ENCODE data around the gene TRPM4. TPM values are rescaled to one million over a fixed set of nuclear protein-coding genes. Genes with fewer than 3 reads are reported as not detected.

Gene TRPM4
- polyA plus RNA-seq, 3 donors from 2014 or later: 0.17 TPM; not detected in 2

- Mint-ChIP-seq H3K4me1 (peaks cover 37 to 40% of the 10 kb centered on the region in 2 donors), H3K4me3 (peak overlapping the region; percentile 81 to 89 (median 85)), H3K27ac (no peak overlapping the region), H3K36me3 (peaks cover 0 to 4% (median 0%) of the 10 kb centered on the region in 3 donors), H3K9me3 (peaks cover 0 to 3% (median 0%) of the 10 kb centered on the region in 6 donors), H3K27me3 (ENCODE audit: low read depth in 3 of 3) (peaks cover 7 to 26% (median 10%) of the 10 kb centered on the region in 3 donors)
- DNase-seq: no peak
These were observed 7.9 kb upstream of the TRPM4 start for GRCh38 chr19:49149652-49150105.

GRCh38 chr19:49150106-49150943, 7.3 kb upstream of the TRPM4 start:
- peak overlapping the region in 1 of 6 donors; percentile 20 for H3K27ac Mint-ChIP-seq
- H3K9me3 Mint-ChIP-seq: peaks cover 0 to 3% (median 0%) of the 10 kb centered on the region in 6 donors
- peaks cover 36 to 39% of the 10 kb centered on the region in 2 donors for H3K4me1 Mint-ChIP-seq
- H3K4me3 Mint-ChIP-seq: peak overlapping the region; percentile 81 to 89 (median 85)
- peak; percentile 45 to 52 (median 50) for DNase-seq
- H3K27me3 Mint-ChIP-seq (ENCODE audit: low read depth in 3 of 3): peaks cover 7 to 24% (median 10%) of the 10 kb centered on the region in 3 donors
- H3K36me3 Mint-ChIP-seq: peaks cover 0 to 4% (median 0%) of the 10 kb centered on the region in 3 donors

GRCh38 chr19:49150944-49151243, 6.7 kb upstream of the TRPM4 start:
- no peak for DNase-seq
- peaks cover 7 to 25% (median 10%) of the 10 kb centered on the region in 3 donors for H3K27me3 Mint-ChIP-seq (ENCODE audit: low read depth in 3 of 3)
- H3K4me3 Mint-ChIP-seq: peak overlapping the region; percentile 74 to 89 (median 85)
- H3K9me3 Mint-ChIP-seq: peaks cover 0 to 3% (median 0%) of the 10 kb centered on the region in 6 donors
- peaks cover 32 to 33% of the 10 kb centered on the region in 2 donors for H3K4me1 Mint-ChIP-seq
- H3K36me3 Mint-ChIP-seq: peaks cover 0 to 4% (median 0%) of the 10 kb centered on the region in 3 donors
- no peak overlapping the region for H3K27ac Mint-ChIP-seq

- Mint-ChIP-seq H3K9me3 (peaks cover 0 to 3% (median 0%) of the 10 kb centered on the region in 6 donors), H3K4me1 (peaks cover 29 to 31% of the 10 kb centered on the region in 2 donors), H3K36me3 (peaks cover 0 to 4% (median 0%) of the 10 kb centered on the region in 3 donors), H3K27me3 (ENCODE audit: low read depth in 3 of 3) (peaks cover 5 to 25% (median 10%) of the 10 kb centered on the region in 3 donors), H3K4me3 (peak overlapping the region; percentile 72 to 85 (median 80)), H3K27ac (peak overlapping the region in 1 of 6 donors; percentile 55)
- DNase-seq: peak in 2 of 3 donors; percentile 29 to 35
These were observed 6.1 kb upstream of the TRPM4 start for GRCh38 chr19:49151267-49152118.

GRCh38 chr19:49152119-49152550, 5.5 kb upstream of the TRPM4 start:
- Mint-ChIP-seq H3K4me3 (peak overlapping the region in 4 of 5 donors; percentile 10 to 35 (median 24)), H3K27ac (no peak overlapping the region), H3K9me3 (peaks cover 0 to 3% (median 0%) of the 10 kb centered on the region in 6 donors), H3K36me3 (peaks cover 0 to 4% (median 0%) of the 10 kb centered on the region in 3 donors), H3K27me3 (ENCODE audit: low read depth in 3 of 3) (peaks cover 6 to 25% (median 11%) of the 10 kb centered on the region in 3 donors), H3K4me1 (peaks cover 29 to 31% of the 10 kb centered on the region in 2 donors)
- DNase-seq: no peak

- Mint-ChIP-seq H3K27ac (no peak overlapping the region), H3K27me3 (ENCODE audit: low read depth in 3 of 3) (peaks cover 9 to 28% (median 14%) of the 10 kb centered on the region in 3 donors), H3K9me3 (peaks cover 0 to 3% (median 0%) of the 10 kb centered on the region in 6 donors), H3K36me3 (peaks cover 0 to 4% (median under 1%) of the 10 kb centered on the region in 3 donors), H3K4me3 (peak overlapping the region in 1 of 5 donors; percentile 33), H3K4me1 (peaks cover 31 to 33% of the 10 kb centered on the region in 2 donors)
- no peak for DNase-seq
These were observed 4.3 kb upstream of the TRPM4 start for GRCh38 chr19:49153167-49153809.

GRCh38 chr19:49154279-49154678, 3.3 kb upstream of the TRPM4 start:
- H3K4me1 Mint-ChIP-seq: peaks cover 25 to 27% of the 10 kb centered on the region in 2 donors
- H3K27me3 Mint-ChIP-seq (ENCODE audit: low read depth in 3 of 3): peaks cover 11 to 32% (median 13%) of the 10 kb centered on the region in 3 donors
- DNase-seq: no peak
- H3K9me3 Mint-ChIP-seq: peaks cover 0 to 3% (median 0%) of the 10 kb centered on the region in 6 donors
- H3K27ac Mint-ChIP-seq: no peak overlapping the region
- no peak overlapping the region for H3K4me3 Mint-ChIP-seq
- H3K36me3 Mint-ChIP-seq: peaks cover 0 to 4% (median 3%) of the 10 kb centered on the region in 3 donors

GRCh38 chr19:49155005-49155819, 2.4 kb upstream of the TRPM4 start, which contains the start of gene HRC:
Gene HRC, minus strand, starts transcription at chr19:49155396. Its CDS starts 159 bp downstream, at chr19:49155237.
- peaks cover 12 to 31% (median 13%) of the 10 kb centered on the region in 3 donors for H3K27me3 Mint-ChIP-seq (ENCODE audit: low read depth in 3 of 3)
- peaks cover 0 to 4% (median 3%) of the 10 kb centered on the region in 3 donors for H3K36me3 Mint-ChIP-seq
- no peak within 1 kb of the TSS for H3K4me3 Mint-ChIP-seq
- H3K4me1 Mint-ChIP-seq: peaks cover 16 to 18% of the 10 kb centered on the region in 2 donors
- DNase-seq: no peak
- peaks cover 0 to 3% (median 0%) of the 10 kb centered on the region in 6 donors for H3K9me3 Mint-ChIP-seq
- H3K27ac Mint-ChIP-seq: peak within 1 kb of the TSS in 1 of 6 donors; percentile 1

- Mint-ChIP-seq H3K27ac (no peak overlapping the region), H3K4me1 (peaks cover 13 to 16% of the 10 kb centered on the region in 2 donors), H3K9me3 (peaks cover 0 to 3% (median 0%) of the 10 kb centered on the region in 6 donors), H3K4me3 (no peak overlapping the region), H3K36me3 (peaks cover 0 to 4% (median 3%) of the 10 kb centered on the region in 3 donors), H3K27me3 (ENCODE audit: low read depth in 3 of 3) (peaks cover 12 to 31% (median 13%) of the 10 kb centered on the region in 3 donors)
- DNase-seq: no peak
These were observed 1.7 kb upstream of the TRPM4 start for GRCh38 chr19:49155820-49156346.

- Mint-ChIP-seq H3K4me1 (peaks cover 5 to 7% of the 10 kb centered on the region in 2 donors), H3K27me3 (ENCODE audit: low read depth in 3 of 3) (peaks cover 6 to 18% (median 13%) of the 10 kb centered on the region in 3 donors), H3K4me3 (no peak overlapping the region), H3K36me3 (peaks cover 0 to 3% (median 0%) of the 10 kb centered on the region in 3 donors), H3K27ac (no peak overlapping the region), H3K9me3 (no peaks in the 10 kb centered on the region)
- DNase-seq: no peak
These were observed 3.0 kb downstream of the TRPM4 start for GRCh38 chr19:49160450-49161189.

- Mint-ChIP-seq H3K9me3 (no peaks in the 10 kb centered on the region), H3K4me3 (no peak overlapping the region), H3K27ac (no peak overlapping the region), H3K4me1 (peaks cover 5 to 7% of the 10 kb centered on the region in 2 donors), H3K27me3 (ENCODE audit: low read depth in 3 of 3) (peaks cover 6 to 17% (median 13%) of the 10 kb centered on the region in 3 donors), H3K36me3 (peaks cover 0 to 3% (median 0%) of the 10 kb centered on the region in 3 donors)
- DNase-seq: no peak
These were observed 4.4 kb downstream of the TRPM4 start for GRCh38 chr19:49161987-49162386.

Measured in immature natural killer cell (primary cell).